Measurements from ENCODE around the gene RTN4RL1. TPM values are rescaled to one million over a fixed set of nuclear protein-coding genes. Genes with fewer than 3 reads are reported as not detected.

Gene RTN4RL1
- total RNA-seq, 1 donor from 2014 or later: 3.0 TPM

DNA sequence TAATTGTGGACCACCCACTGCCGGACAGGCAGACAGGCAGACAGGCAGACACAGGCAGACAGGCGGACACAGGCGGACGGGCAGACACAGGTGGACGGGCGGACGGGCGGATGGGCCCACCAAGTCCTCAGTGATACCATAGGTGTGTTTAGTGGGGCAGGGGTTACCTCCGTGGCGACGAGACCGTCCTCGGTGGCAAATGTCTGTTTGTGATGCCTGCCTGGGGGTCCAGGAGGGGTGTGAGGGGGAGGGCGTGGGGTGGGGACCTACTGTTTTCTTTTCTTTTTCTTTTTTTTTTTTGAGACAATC lies 76.7 kb downstream of the RTN4RL1 start:
- DNase-seq: no peak

DNA sequence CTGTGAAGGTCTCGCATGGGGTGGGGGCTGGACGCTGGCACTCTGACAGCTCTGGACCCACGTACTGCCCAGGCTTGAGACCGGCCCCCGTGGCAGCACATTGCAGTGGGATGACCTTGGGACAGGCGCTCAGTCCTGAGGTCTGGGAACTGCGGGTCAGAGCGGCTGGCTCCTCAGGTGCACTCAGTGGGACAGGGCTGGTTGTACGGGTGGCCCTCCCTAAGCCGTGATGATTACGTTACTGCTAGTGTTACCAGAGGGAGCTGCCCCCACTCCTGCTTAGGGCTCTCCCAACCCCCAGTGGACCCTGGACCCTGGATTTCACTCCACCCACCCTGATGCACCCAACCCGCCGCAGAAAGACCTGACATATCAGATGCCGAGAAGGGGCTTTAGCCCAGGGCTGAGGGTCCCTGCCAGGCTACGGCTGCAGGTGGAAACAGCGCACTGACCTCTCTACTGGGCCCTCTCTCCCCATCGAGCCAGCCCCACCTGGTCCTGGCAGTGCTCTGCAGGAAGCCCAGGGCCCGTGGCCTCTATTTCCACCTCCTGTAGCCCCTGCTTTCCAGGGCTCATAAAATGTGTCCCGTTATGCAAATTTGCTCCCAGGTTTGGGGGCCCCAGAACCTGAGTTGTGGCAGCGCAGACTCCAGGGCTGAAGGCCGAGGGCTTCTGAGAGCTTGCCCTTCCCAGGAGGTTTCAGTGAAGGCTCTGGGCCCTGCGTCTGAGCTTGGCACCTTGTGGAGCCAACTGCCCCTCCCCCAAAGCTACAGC lies 77.2 kb downstream of the RTN4RL1 start:
- no peak for DNase-seq

DNA sequence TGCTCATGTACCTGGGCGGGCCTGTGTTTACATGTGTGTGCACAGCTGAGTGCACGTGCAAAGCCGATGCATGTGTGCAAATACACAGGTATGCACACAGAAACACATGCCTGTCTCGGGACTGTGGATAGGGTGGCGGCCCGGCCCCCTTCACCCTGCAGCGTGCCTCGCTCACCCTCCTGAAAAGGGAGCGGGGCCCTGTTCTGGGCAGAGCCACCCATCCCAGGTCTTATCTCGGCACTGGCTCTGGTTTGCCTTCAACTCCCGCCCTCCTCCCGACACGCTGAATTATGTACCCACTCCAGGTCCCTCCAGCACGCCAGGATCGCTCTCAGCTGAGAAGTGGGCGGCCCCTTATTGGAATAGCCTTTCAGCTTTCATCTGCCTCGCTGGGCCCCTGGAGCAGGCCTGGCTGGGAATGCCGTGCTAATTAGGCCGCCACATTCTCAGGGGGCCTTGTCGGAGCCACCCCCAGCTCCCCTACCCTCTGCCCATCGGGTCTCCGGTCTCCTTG lies 77.8 kb downstream of the RTN4RL1 start:
- no peak for DNase-seq

DNA sequence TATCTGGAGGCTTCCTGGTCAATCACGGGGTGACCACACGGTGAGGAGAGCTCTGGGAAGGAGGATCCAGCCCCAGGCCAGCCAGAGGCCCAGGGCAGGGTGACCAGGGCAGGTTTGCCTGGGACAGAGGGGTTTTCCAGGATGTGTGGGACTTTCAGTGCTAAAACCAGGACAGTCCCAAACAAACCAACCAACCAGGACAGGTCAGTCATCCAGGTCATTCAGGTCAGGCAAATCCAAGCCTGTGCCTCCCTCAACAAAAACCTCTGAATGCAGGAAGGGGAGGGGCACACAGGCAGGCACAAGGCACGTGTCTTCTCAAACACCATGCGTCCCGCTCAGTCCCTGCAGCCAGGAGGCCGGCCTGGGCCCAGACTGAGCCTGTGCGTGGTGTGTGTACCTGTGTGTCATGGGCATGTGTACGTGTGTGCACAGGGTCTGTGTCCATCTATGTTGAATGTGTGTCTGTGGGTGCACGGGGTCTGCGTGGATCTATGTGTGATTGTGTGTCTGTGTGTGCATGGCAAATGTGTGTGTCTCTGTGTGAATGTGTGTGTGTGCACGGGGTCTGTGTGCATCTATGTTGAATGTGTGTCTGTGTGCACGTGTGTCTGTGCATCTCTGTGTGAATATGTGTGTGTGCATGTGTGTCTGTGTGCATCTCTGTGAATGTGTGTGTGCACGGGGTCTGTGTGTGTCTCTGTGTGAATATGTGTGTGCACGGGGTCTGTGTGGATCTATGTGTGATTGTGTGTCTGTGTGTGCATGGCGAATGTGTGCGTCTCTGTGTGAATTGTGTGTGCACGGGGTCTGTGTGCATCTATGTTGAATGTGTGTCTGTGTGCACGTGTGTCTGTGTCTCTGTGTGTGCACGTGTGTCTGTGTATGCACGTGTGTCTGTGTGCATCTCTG lies 78.9 kb downstream of the RTN4RL1 start:
- DNase-seq: no peak

DNA sequence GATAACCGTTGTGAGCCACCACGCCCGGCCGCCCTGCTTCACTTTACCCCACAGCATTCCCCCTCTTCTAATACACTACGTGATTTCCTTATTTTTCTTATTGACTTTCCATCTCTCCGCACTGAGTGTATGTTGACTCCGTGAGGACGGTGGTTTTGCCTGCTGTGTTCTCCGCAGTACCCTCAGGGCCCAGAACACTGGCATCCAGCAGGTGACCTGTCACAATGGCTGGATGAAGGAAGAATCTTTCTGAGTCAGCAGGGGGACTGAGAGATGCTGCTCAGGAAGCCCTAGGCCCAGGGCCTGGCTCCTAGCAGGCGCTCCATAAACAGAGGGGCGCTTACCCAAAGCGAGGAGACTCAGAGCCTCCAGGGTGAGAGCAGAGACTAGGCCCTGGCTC lies 79.5 kb downstream of the RTN4RL1 start:
- no peak for DNase-seq

DNA sequence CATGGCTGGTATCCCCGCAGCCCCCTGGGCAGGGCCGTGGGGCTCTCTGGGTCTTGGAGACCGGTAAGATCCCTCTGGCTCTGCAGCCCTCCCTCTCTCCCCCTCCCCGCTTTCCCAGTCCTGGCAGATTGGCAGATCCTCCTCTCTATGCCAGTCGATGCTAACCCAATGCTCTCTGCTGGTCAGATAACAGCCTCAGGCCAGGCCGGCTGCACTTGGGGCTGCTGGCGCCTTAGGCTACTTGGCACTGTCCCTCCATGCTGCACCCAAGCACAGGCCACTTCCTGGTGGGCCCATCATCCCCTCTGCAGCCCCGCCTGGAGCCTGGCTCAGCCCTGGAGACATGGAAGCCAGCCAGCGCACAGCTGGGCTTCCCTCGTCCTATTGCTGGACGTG lies 81.7 kb downstream of the RTN4RL1 start:
- no peak for DNase-seq

DNA sequence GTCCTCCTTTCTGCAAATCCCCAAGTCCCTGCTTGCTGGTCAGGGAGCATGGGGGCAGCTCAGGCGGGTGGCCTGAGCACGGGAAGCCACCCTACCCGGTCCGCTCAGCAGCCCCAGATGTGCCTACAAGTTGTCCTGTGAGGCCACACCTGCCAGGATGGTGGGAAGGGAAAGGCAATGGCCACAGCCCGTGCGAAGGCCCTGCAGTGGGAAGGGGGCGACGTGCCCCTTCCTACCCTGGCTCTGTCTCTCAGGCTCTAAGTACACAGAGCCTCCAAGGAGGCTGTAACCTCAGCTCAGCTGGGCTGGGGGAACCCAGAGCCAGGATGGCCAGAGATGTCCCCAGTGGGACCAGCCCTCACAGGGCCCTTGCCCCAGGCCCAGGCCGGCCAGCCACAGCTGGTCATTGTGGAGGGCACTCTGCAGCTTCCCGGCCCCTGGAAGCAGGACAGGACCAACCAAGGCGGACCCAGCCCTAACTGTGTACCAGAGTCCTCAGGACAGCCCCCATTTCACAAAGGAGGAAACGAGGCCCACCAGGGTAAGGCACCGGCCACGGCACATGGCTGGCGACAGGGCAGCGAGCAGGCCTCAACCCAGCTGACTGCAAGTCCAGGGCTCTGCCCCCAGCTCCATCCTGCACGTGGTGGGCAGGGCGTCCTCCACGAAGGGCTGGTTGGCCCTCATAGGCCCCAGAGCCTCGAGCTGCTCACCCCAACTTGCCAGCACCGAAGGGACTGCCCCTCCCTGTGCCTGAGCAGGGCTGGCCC lies 82.3 kb downstream of the RTN4RL1 start:
- no peak for DNase-seq

DNA sequence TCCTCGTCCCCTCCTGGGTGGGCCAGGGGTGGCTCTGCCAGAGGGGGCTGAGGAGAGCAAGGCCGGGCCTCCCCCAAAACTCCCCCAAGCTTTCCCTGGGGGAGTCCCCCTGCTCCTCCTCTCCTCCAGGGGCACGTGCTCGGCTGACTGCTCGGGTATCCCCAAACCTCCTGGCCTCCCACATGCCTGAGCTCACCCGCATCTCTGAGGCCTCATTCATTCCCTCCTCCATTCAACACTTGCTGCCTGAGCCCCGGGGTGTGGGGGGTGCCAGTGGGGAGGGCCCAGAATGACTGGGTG lies 83.1 kb downstream of the RTN4RL1 start:
- DNase-seq: no peak

DNA sequence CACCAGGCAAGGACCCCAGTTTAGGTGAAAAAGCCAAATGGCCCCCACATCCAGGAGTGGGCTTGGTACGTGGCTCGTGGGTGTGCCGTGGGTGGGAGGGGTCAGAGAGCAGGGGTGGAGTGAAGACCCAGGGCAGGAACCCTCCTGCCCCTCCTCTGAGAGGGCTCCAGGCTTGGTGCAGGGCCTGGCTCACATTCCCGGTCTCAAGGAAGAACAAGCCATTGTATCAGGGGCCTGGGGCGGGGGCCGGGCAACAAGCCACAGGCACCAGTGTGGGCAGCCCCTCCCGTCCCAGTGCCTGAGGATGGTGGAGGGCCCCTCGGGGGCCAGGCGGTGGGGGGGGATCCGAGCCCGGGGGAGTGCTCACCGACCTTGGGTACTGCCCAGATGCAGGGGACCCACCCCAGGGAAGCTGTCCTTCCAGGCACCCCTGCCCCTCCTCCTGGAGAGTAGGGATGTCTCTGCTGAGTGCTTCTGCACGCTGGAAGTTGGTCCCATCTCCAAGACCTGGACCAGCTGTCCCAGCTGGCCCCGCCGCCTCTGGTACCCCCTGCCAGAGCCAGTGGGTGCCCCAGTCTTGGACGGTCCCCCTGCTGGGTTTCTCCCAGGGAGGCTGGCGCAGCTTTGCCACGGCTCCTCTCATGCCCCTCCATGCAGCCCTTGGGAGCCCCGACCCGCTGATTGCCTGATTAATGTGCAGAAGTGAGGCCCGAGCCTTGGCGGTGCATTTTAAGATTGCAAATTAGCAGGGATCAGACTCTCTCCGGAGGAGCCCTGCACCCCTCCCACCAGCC lies 83.7 kb downstream of the RTN4RL1 start:
- DNase-seq: no peak

DNA sequence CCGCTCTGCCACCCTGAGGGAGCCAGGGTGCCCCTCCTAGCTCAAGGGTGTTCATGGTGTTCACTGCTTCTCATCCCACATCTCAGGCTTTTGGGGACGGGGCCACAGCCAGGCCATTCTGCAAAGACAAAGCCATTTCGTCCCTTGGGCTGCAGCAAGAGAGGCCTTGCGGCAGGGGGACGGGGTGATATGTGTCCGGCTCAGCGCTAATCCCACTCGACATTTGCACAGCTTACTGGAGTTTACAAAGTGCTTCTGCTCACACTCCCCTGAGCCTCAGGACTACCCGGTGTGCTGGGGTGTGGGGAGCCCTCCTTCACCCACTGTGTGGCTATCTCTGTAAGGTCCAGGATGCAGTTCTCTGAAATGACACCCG lies 84.3 kb downstream of the RTN4RL1 start:
- no peak for DNase-seq

DNA sequence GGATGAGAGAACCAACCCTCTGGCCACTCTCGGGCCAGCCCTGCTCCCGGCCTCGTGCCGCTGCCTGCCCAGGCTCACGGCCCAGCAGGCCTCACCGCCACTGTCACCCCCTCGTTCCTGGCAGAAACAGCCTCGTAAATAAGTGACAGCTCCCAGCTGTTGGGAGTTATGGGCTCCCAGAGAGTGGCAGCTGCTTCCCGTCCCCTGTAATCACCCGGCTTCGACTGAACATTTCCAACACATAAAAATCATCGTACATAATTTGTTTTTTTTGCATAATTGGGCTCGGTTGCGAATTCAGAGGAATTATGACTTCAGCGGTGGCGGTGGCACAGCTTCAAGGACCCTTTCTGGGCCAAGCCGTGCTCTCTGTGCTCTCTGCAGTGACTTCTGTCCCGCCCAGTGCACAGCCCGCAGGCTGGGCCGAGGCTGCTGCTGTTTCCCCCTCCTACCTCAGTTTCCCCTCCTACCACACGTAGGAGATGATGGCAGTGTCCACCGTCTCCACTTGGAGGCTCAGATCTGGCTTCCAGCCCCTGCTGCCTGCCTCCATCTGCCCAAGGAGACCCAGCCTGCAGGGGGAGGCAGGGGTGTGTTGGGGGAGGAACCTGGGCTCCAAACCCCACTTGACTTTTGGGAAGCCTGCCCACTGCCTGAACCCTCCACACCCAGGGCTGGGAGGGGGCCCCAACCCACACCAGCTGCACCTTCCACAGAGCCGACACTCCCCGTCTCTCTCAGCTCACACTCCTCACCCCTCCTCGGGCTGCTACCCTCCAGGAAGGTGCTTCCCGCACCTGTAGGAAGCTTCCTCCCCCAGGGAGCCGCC lies 84.9 kb downstream of the RTN4RL1 start:
- peak; percentile 19 for DNase-seq

DNA sequence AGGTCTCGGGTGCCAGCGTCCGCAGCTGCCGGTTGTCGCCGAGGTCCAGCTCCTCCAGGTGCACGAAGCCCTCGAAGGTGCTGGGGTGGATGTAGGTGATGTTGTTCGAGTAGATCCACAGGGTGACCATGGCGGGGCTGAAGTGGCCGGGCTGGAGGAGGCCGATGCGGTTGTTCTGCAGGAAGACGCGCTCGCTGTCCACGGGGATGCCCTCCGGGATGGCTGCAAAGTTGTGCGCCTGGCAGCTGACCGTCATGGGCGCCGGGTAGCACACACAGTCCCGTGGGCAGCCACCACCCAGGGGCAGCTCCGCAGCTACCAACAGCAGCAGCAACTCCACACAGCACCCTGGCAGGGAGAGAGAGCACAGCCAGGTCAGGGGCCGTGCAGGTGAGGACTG lies 87.7 kb downstream of the RTN4RL1 start:
- DNase-seq: no peak

DNA sequence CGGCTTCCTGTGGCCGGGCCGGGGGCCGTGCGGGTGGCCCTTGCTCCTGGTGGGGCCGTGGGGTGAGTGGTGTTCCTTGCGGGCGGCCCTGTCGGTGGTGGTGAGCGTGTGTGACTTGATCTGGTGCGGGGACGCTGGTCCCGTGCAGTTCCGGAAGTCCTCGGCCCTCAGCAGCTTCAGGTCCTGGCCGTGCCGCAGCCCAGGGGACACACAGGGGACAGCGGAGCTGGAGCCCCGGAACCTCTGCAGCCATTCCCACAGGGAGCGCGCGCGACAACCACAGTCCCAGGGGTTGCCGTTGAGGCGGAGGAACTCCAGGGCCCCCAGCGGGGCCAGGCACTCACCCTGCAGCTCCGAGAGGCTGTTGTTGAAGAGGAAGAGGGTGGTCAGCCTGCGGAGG lies 88.4 kb downstream of the RTN4RL1 start:
- DNase-seq: no peak

DNA sequence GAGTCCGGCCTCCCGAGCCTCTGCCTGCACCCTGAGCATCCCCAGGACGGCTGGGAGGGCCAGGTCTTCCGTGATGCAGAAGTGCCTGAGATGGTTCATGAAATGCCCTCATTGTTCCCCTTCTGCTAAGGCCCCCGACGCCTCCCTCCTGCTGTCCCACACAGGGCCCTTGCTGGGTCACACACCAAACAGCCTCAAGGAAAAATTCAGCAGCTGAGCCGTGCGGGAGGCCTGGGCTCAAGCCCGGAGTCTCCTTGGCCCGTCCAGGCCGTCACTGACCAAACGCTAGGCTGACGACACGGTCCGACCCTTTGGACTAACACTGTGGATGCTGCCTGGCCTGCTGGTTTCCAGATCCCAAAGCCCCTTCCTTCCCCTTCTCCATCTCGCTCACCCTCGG lies 90.2 kb downstream of the RTN4RL1 start:
- no peak for DNase-seq

DNA sequence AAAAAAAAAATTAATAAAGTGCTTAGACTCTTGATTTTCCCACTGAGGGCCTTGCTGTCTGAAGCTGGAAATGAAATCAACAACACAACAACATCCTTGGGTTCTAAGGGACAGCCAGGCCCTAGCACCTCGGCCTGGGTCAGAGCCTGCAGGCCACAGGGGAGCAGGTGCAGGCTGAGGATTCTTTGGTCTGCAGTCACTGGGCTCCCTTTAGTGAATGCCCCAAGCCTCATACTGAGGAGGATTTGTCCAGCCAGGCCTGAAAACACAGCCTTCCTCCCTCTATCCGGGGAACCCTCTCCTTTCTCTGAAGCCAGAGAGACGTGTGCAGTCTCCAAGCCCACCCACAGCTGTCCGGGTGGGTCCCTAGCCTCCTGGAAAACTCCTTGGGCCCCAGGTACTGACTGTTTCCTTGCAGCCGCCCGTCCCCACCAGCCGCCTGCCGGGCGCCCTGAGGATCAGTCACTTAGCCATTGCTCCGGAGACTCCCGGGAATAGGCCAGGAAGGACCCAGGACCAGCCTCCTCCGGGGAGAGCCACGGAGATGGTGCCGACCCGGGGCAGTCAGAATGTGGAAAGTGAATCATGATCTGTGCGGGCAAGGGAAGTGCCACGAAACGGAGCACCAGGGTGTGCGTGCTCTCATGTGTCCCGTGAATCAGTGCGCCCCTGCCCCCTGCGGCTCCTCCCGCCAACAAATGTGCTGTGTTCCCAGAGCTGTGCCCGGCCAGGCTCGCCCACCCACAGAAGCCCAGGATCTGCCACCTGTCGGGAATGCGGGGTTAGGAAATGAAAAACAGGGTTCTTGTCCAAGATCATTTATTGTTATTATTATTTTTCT lies 91.0 kb downstream of the RTN4RL1 start:
- no peak for DNase-seq

DNA sequence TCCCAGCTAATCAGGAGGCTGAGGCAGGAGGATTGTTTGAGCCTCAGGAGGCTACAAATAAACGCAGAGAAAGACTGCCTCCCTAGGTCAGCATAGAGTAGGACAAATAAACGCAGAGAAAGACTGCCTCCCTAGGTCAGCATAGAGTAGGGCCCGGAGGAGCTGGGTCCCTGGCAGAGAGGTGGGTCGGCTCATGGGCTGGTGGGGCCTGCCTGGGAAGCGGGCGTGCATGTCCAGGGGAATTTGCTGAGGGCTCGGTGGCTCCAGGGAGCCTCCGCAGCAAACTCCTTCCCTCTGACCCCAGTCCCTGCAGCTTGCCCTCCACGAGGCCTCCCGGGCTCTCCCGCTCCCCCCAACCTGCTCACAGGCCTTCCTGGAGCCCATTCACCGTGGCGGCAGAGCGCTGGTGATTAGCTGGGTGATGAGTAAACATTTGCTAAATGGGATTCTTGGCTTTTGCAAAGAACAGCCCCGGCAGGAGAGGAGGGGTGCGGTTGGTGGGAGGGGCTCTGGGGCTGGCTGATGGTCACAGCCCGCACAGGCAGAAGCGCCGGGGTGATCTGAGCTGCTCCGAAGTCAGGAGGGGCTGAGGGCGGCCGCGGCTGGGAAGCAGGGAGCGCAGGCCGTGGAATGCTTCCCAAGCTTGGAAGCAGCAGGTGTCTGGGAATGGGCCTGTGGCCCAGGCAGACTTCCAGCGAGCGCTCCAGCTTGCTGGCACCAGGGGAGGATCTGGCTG lies 93.1 kb downstream of the RTN4RL1 start:
- DNase-seq: no peak

DNA sequence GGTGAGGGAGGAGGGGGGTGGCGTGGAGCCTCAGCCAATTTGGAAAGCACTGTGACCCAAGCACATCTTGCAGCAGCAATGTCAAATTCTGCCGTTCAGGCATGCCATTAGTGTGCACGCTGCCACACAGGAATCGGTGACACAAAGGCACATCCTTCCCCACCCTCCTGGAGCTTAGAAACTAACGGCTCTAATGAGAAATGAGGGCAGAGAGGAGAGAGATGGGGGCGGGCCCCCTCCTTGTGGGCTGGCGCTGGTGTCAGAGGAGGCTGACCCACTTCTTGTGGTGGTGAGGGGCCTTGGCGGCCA lies 94.8 kb downstream of the RTN4RL1 start:
- no peak for DNase-seq

DNA sequence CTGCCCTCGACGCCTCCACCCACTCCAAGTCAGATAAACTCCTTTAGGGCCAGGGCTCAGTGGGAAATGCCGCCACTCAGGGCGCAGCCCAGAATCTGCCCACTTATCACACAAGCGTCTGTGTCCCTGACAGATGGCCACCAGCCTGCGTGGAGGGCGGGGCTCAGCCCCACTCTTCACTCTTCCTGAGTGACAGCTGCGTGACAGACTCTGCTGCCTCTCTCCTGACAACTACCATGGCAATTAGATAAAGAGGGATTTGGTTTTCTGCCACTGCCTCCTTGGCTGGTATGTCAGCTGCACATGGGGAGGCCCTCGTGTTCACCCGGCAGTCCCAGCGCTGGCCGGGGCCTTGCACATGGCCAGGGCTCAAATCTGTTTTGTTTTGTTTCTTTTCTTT lies 96.2 kb downstream of the RTN4RL1 start:
- no peak for DNase-seq

DNA sequence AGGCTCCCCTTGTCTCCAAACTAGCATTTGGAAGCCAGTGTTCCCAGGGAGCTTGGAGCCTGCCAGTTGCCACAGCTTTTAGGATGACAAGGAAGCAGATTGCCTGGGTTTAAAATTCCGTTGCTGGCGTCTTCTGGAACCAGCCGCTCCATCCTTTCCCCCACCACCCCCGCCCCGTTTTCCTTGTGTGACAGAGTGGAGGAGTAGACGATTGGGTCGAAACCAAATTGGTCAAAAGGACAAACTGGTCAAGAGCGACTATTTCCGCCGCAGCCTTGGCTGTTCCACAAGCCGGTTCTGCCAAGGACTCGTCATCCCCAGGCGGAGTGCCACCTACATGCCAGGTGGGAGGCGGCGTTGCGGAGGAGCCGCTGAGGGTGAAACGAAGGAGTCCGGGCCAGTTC lies 104.2 kb downstream of the RTN4RL1 start:
- DNase-seq: no peak

DNA sequence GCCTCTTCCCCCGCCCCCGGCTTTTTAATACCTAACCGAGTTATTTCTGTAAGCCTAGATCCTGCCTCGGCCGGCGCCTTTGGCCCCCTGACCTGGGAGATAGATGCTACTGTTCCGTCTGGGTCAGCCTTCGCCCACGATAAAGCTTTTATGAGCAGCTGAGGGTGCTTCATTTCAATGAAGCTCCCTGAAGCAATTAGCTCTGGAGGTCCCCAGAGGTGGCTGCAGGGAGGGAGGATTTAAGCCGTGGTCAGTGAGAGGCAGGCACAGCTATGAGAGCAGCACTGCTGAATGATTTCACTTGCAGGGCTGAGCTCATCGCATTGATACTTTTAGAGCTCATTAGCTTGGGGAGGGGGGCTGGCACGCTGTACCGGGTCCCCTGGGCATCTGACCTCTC lies 105.9 kb downstream of the RTN4RL1 start:
- DNase-seq: no peak
